Vagina (tissue), 2 donors: ENCODE results near the gene LTB4R2. TPM values are rescaled to one million over a fixed set of nuclear protein-coding genes. Genes with fewer than 3 reads are reported as not detected.
A peak's percentile ranks its signal among the peaks of the same experiment; 100 is the strongest.
"Not testable (repeated sequence)": the region's sequence is repeated elsewhere in the genome, so short reads cannot be mapped to it uniquely, and the experiment has no call there.

ENCODE experiments used
- DNase-seq, 2 donors: peaks; one replicate each; pipeline ENCODE4 v3.0.0-alpha.2; 2017; ENCODE audit errors: extremely low spot score in 2 of 2
- H3K27ac ChIP-seq: fragments of 200-600 bp; sonication (generic); one replicate; pipeline ENCODE4 v1.5.1; 2019
- H3K27me3 ChIP-seq: fragments of 200-600 bp; sonication (generic); one replicate; pipeline ENCODE4 v1.5.1; 2019
- H3K36me3 ChIP-seq, 2 donors: fragments of 200-600 bp; sonication (generic); one replicate each; pipeline ENCODE4 v1.5.1; 2017 to 2019
- H3K4me1 ChIP-seq: fragments of 200-600 bp; sonication (generic); one replicate; pipeline ENCODE4 v1.5.1; 2019
- H3K4me3 ChIP-seq, 2 donors: fragments of 200-600 bp; sonication (generic); 1 replicate in 1 of 2; 2 replicates in 1 of 2; pipeline ENCODE4 v1.5.1; 2016 to 2019
- H3K9me3 ChIP-seq: fragments of 200-600 bp; sonication (generic); one replicate; pipeline ENCODE4 v1.5.1; 2019
- CTCF ChIP-seq, 3 experiments: fragments of 450-650 bp in 2 of 3; fragments of 200-600 bp in 1 of 3; sonication (generic) in 1 of 3; IDR thresholded peaks; one replicate each; pipeline ENCODE4 v1.5.1; 2017 to 2019; ENCODE audit warnings: antibody characterized with exemption in 3 of 3, mild to moderate bottlenecking in 2 of 3, moderate library complexity in 2 of 3
- POLR2A ChIP-seq, 2 donors: fragments of 450-650 bp; IDR thresholded peaks; one replicate each; pipeline ENCODE4 v1.6.1; 2017; ENCODE audit warnings: antibody characterized with exemption in 2 of 2, mild to moderate bottlenecking in 2 of 2, moderate library complexity in 2 of 2
- POLR2AphosphoS5 ChIP-seq, 2 donors: sonication (generic); formaldehyde crosslinking; IDR thresholded peaks; one replicate each; pipeline ENCODE4 v1.9.0; 2017; ENCODE audit warnings: antibody characterized with exemption in 2 of 2, mild to moderate bottlenecking in 2 of 2, low read depth in 1 of 2; ENCODE audit not compliant: insufficient read depth in 1 of 2
- intact Hi-C: fragments of 100-400 bp; cut with DNase I; formaldehyde crosslinking; loops from one replicate; pipeline ENCODE4 v1.15.1; 2023
- total RNA-seq: library from RNA; depleted of rRNA; stranded (reverse); fragments of >200 nt; gene quantifications from one replicate; pipeline ENCODE4 v1.2.3, GENCODE V29; 2016

The LTB4R2 gene
- total RNA-seq, 1 donor from 2014 or later, result 66.5 TPM

DNA sequence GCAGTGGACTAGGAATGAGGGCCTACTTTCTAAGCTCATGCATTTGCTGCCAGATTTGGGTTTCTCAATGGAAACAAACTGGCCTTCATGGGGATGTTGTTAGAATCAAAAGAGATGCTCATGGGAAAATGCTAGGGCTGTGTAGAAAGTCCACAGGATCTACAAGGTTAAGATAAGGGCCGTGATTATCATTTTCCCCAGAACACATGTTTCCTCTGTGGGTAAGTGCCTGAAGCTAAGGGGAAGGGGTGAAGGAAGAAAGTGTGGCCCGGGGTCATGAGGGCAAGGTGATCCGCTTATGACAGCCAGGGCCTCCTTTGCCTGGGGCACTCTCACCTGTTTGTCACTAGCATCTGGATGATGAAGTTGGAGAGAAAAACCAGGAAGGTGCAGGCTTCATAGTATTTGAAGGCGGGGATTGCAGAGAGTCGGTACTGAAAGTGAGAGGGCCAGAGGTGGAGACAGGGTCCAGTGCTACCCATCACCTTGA lies 15.1 kb downstream of the LTB4R2 start:
- Histone ChIP-seq H3K9me3 (no peaks in the 10 kb centered on the region), H3K4me3 (no peak overlapping the region), H3K4me1 (no peaks in the 10 kb centered on the region), H3K27ac (no peak overlapping the region), H3K27me3 (no peaks in the 10 kb centered on the region), H3K36me3 (no peaks in the 10 kb centered on the region)
- intact Hi-C loops, result no loop called here
- TF ChIP-seq CTCF (IDR thresholded peaks at IDR 0.05) (no peak), POLR2AphosphoS5 (IDR thresholded peaks at IDR 0.05; ENCODE audit: insufficient read depth in 1 of 2, low read depth in 1 of 2) (no peak), POLR2A (IDR thresholded peaks at IDR 0.05) (no peak)
- DNase-seq, result no peak

DNA sequence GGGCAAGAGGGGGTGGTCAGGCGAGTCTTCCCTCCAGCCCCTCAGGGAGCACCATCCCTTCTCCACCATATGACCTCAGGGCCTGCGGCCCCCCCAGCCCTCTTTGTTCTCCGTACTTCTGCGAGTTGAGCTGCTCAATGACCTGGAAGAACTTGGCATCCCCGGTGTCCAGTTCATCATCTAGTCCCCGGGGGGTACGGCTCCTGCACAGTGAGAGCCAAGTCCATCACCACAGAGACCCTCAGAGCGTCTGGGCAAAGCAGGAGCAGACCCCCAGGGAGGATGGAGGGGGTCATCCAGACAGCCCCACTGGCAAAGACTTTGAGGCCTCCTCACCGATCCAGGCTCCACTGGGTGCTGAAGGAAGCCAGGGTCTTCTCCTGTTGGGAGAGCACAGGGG lies 16.0 kb downstream of the LTB4R2 start:
- Histone ChIP-seq H3K36me3 (no peaks in the 10 kb centered on the region), H3K27me3 (no peaks in the 10 kb centered on the region), H3K27ac (no peak overlapping the region), H3K4me3 (no peak overlapping the region), H3K4me1 (no peaks in the 10 kb centered on the region), H3K9me3 (no peaks in the 10 kb centered on the region)
- intact Hi-C loops, result no loop called here
- TF ChIP-seq POLR2AphosphoS5 (IDR thresholded peaks at IDR 0.05; ENCODE audit: insufficient read depth in 1 of 2, low read depth in 1 of 2) (no peak), CTCF (IDR thresholded peaks at IDR 0.05) (no peak), POLR2A (IDR thresholded peaks at IDR 0.05) (no peak)
- no peak for DNase-seq

DNA sequence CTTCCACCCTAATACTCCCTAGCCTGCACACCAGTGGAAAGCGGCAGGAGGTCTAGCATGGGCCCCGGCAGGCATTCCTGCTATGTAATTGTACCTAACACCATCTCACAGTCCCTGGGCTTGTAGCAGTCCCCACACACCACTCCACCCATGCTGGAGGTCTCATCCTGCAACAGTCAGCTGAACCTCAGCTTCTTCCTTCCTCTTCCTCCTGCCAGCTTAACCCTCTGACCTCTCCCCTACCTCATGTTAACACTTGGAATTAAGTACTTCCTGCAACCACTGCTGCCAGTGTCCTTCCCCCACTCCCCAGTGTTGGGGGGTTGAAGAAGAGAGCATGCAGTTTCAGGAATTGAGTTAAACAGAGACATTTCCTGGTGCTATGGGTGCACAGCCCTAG lies 17.4 kb downstream of the LTB4R2 start:
- no peak overlapping the region for H3K27ac ChIP-seq
- TF ChIP-seq CTCF (IDR thresholded peaks at IDR 0.05) (no peak), POLR2AphosphoS5 (IDR thresholded peaks at IDR 0.05; ENCODE audit: insufficient read depth in 1 of 2, low read depth in 1 of 2) (no peak), POLR2A (IDR thresholded peaks at IDR 0.05) (no peak)
- peaks cover 9% of the 10 kb centered on the region for H3K4me1 ChIP-seq
- no peaks in the 10 kb centered on the region for H3K27me3 ChIP-seq
- no peaks in the 10 kb centered on the region for H3K36me3 ChIP-seq
- no peak for DNase-seq
- no peaks in the 10 kb centered on the region for H3K9me3 ChIP-seq
- no peak overlapping the region for H3K4me3 ChIP-seq
- intact Hi-C loops, result no loop called here

- TF ChIP-seq CTCF (IDR thresholded peaks at IDR 0.05), result peak in 2 of 3 experiments; percentile 15 to 62
- H3K27ac ChIP-seq, H3K27me3 ChIP-seq, H3K4me3 ChIP-seq, intact Hi-C loops, H3K9me3 ChIP-seq, DNase-seq, H3K36me3 ChIP-seq: not testable (repeated sequence)
- peaks cover 15% of the 10 kb centered on the region for H3K4me1 ChIP-seq
Observed at GRCh38 chr14:24327914-24328313, 18.0 kb downstream of the LTB4R2 start.

DNA sequence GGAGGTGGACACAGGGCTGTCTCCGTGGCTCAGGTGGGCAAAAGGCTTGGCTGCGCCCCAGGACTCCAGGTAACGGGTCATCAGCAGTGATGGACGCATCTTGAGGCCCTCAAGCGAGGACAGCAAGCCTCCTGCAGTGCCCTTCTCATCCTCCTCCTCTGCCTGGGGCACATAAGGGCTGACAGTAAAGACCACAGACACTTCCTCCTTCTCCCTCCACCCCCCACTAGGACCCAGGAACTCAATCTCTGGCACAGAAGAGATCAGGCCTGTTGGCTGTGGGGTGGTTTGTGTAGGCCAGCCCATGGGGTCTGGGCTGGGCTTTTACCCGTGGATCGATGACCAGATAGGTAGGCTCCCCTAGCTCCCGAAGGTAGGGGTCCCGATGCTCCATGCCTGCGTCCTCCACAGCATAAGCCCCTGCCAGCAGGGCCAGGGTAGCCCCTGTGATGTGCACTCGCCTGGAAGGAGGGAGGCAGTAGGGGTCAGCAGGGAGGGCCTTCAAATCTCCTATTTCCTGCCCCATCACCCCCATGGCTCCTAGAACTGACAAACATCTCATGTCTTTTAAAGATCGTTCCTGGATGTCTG lies 19.2 kb downstream of the LTB4R2 start:
- intact Hi-C loops, result no loop called here
- no peak overlapping the region for H3K4me3 ChIP-seq
- H3K27me3 ChIP-seq, result no peaks in the 10 kb centered on the region
- H3K36me3 ChIP-seq, result no peaks in the 10 kb centered on the region
- peaks cover 27% of the 10 kb centered on the region for H3K4me1 ChIP-seq
- TF ChIP-seq POLR2A (IDR thresholded peaks at IDR 0.05), result no peak
- TF ChIP-seq POLR2AphosphoS5 (IDR thresholded peaks at IDR 0.05; ENCODE audit: insufficient read depth in 1 of 2, low read depth in 1 of 2), result no peak
- no peak for TF ChIP-seq CTCF (IDR thresholded peaks at IDR 0.05)
- no peaks in the 10 kb centered on the region for H3K9me3 ChIP-seq
- peak overlapping the region; percentile 2 for H3K27ac ChIP-seq
- no peak for DNase-seq
